HL-60/S4 treated with phorbol 12-myristate 13-acetate at 8.2 ng/mL for 4 days and 3 days (cell line): ENCODE data around the gene TLNRD1.

Experiments used
- in situ Hi-C: fragments of 300-500 bp; cut with MboI; formaldehyde crosslinking; loops from 2 replicates; pipeline ENCODE4 v1.15.0; 2022; ENCODE audit warnings: low sequenced_read_pairs

TLNRD1 gene

GRCh38 chr15:80999623-81000036 is 1.1 kb upstream of the TLNRD1 start:
- in situ Hi-C loops = loop anchor here (25.0 kb wide), 1 partner anchor 113 kb away; no protein-coding TSS in a partner anchor

- in situ Hi-C loops = no loop called here
Observed at GRCh38 chr15:81000144-81000623, 539 bp upstream of the TLNRD1 start.

GRCh38 chr15:81001152-81002008 is 657 bp downstream of the TLNRD1 start:
- in situ Hi-C loops = no loop called here

GRCh38 chr15:81002009-81002330 is 1.2 kb downstream of the TLNRD1 start:
- in situ Hi-C loops = no loop called here

- in situ Hi-C loops = no loop called here
Observed at GRCh38 chr15:81002331-81003096, 1.8 kb downstream of the TLNRD1 start.

- in situ Hi-C loops = no loop called here
Observed at GRCh38 chr15:81003097-81003350, 2.3 kb downstream of the TLNRD1 start.

- in situ Hi-C loops = no loop called here
Observed at GRCh38 chr15:81006124-81006523, 5.4 kb downstream of the TLNRD1 start.

GRCh38 chr15:81007428-81008064 is 6.8 kb downstream of the TLNRD1 start:
- in situ Hi-C loops = no loop called here

- in situ Hi-C loops = no loop called here
Observed at GRCh38 chr15:81008312-81008711, 7.6 kb downstream of the TLNRD1 start.

GRCh38 chr15:81010086-81010485 is 9.4 kb downstream of the TLNRD1 start:
- in situ Hi-C loops = no loop called here

- in situ Hi-C loops = no loop called here
Observed at GRCh38 chr15:81011593-81011992, 10.9 kb downstream of the TLNRD1 start.

- in situ Hi-C loops = no loop called here
Observed at GRCh38 chr15:81012588-81012987, 11.9 kb downstream of the TLNRD1 start.

GRCh38 chr15:81013396-81013929 is 12.7 kb downstream of the TLNRD1 start:
- in situ Hi-C loops = no loop called here

GRCh38 chr15:81014446-81015093 is 13.8 kb downstream of the TLNRD1 start:
- in situ Hi-C loops = no loop called here

- in situ Hi-C loops = no loop called here
Observed at GRCh38 chr15:81015621-81016488, 15.1 kb downstream of the TLNRD1 start.

GRCh38 chr15:81016489-81017068 is 15.9 kb downstream of the TLNRD1 start:
- in situ Hi-C loops = no loop called here

- in situ Hi-C loops = no loop called here
Observed at GRCh38 chr15:81018197-81018596, 17.5 kb downstream of the TLNRD1 start.

- in situ Hi-C loops = no loop called here
Observed at GRCh38 chr15:81021321-81021720, 20.6 kb downstream of the TLNRD1 start.

- in situ Hi-C loops = no loop called here
Observed at GRCh38 chr15:81023483-81024264, 23.0 kb downstream of the TLNRD1 start.
